Globus pallidus (tissue), 1 donor: ENCODE data around the gene MRPL44.

Source experiments
- DNase-seq: peaks from one replicate; pipeline ENCODE4 v3.0.0-alpha.2; 2015; ENCODE audit warnings: low spot score

MRPL44 gene

GRCh38 chr2:224009605-224010315, 52.5 kb downstream of the MRPL44 start:
- no peak for DNase-seq

- DNase-seq = no peak
Observed at GRCh38 chr2:224011837-224012236, 54.6 kb downstream of the MRPL44 start.

- DNase-seq = no peak
Observed at GRCh38 chr2:224014336-224014735, 57.1 kb downstream of the MRPL44 start.

- DNase-seq = no peak
Observed at GRCh38 chr2:224016963-224017362, 59.7 kb downstream of the MRPL44 start.
